ENCODE results near the gene GRK2.
A peak's percentile ranks its signal among the peaks of the same experiment; 100 is the strongest.

The GRK2 gene

GRCh38 chr11:67308031-67308866, 42.0 kb downstream of the GRK2 start:
- intact Hi-C loops (cut with DNase I): no loop called here
- DNase-seq: peak in 3 of 10 donors; percentile 2 to 64 (median 19)

- intact Hi-C loops (cut with DNase I): no loop called here
- DNase-seq: peak in 2 of 10 donors; percentile 17 to 46
Observed at GRCh38 chr11:67309166-67309565, 42.9 kb downstream of the GRK2 start.

- DNase-seq: peak in 3 of 10 donors; percentile 3 to 72 (median 68)
- intact Hi-C loops (cut with DNase I): no loop called here
Observed at GRCh38 chr11:67309661-67310061, 43.4 kb downstream of the GRK2 start.

- intact Hi-C loops (cut with DNase I): no loop called here
- peak in 3 of 10 donors; percentile 3 to 55 (median 48) for DNase-seq
Observed at GRCh38 chr11:67310246-67311050, 44.2 kb downstream of the GRK2 start.

- intact Hi-C loops (cut with DNase I): no loop called here
- DNase-seq: peak in 3 of 10 donors; percentile 27 to 77 (median 77)
Observed at GRCh38 chr11:67311051-67311555, 44.8 kb downstream of the GRK2 start.

- peak in 2 of 10 donors; percentile 37 to 53 for DNase-seq
- intact Hi-C loops (cut with DNase I): no loop called here
Observed at GRCh38 chr11:67311556-67312082, 45.3 kb downstream of the GRK2 start.

GRCh38 chr11:67312187-67313021, 46.1 kb downstream of the GRK2 start:
- peak in 2 of 10 donors; percentile 44 to 67 for DNase-seq

GRCh38 chr11:67313125-67313890, 47.0 kb downstream of the GRK2 start:
- intact Hi-C loops (cut with DNase I): no loop called here
- peak in 2 of 10 donors; percentile 15 to 45 for DNase-seq

More at GRCh38 chr11:67312187-67313021, 46.1 kb downstream of the GRK2 start:
- intact Hi-C loops (cut with DNase I): no loop called here

- DNase-seq: peak in 2 of 10 donors; percentile 7 to 15
- intact Hi-C loops (cut with DNase I): no loop called here
Observed at GRCh38 chr11:67314218-67314617, 47.9 kb downstream of the GRK2 start.

GRCh38 chr11:67315325-67315909, 49.1 kb downstream of the GRK2 start:
- DNase-seq: peak in 1 of 10 donors; percentile 19
- intact Hi-C loops (cut with DNase I): loop anchor here (5.0 kb wide), 1 partner anchor 233 kb away; no protein-coding TSS in a partner anchor

- intact Hi-C loops (cut with DNase I): loop anchor here (1.0 to 5.0 kb wide), 3 partner anchors 51 to 235 kb away; partner anchors contain the start of gene GRK2
Observed at GRCh38 chr11:67316882-67317204, 50.6 kb downstream of the GRK2 start.

GRCh38 chr11:67317205-67317887, 51.1 kb downstream of the GRK2 start:
- peak; percentile 95 to 99 (median 98) for DNase-seq

More at GRCh38 chr11:67316882-67317204, 50.6 kb downstream of the GRK2 start:
- no peak for DNase-seq

GRCh38 chr11:67317888-67318555, 51.7 kb downstream of the GRK2 start:
- peak in 1 of 10 donors; percentile 79 for DNase-seq
- intact Hi-C loops (cut with DNase I): loop anchor here (1.0 to 5.0 kb wide), 3 partner anchors 52 to 236 kb away; partner anchors contain the start of gene GRK2

More at GRCh38 chr11:67317205-67317887, 51.1 kb downstream of the GRK2 start:
- intact Hi-C loops (cut with DNase I): loop anchor here (1.0 to 5.0 kb wide), 3 partner anchors 51 to 235 kb away; partner anchors contain the start of gene GRK2

- intact Hi-C loops (cut with DNase I): loop anchor here (5.0 kb wide), 1 partner anchor 237 kb away; no protein-coding TSS in a partner anchor
Observed at GRCh38 chr11:67318876-67319275, 52.6 kb downstream of the GRK2 start.

GRCh38 chr11:67320011-67320410, 53.7 kb downstream of the GRK2 start:
- intact Hi-C loops (cut with DNase I): loop anchor here (10.0 kb wide), 1 partner anchor 355 kb away; no protein-coding TSS in a partner anchor
- no peak for DNase-seq

More at GRCh38 chr11:67318876-67319275, 52.6 kb downstream of the GRK2 start:
- DNase-seq: peak in 2 of 10 donors; percentile 39 to 40

GRCh38 chr11:67320691-67321090, 54.4 kb downstream of the GRK2 start:
- DNase-seq: peak in 2 of 10 donors; percentile 3 to 35
- intact Hi-C loops (cut with DNase I): loop anchor here (10.0 kb wide), 1 partner anchor 356 kb away; no protein-coding TSS in a partner anchor

Data from posterior cingulate gyrus (tissue), 11 donors.